GM21825 (cell line): ENCODE data around the gene PDK2.
A peak's percentile ranks its signal among the peaks of the same experiment; 100 is the strongest.

Source experiments
- ATAC-seq: cut with Tn5 transposase; IDR thresholded peaks from one replicate; pipeline ENCODE4 v1.9.1; 2021; ENCODE audit warnings: mild to moderate bottlenecking, moderate library complexity; ENCODE audit not compliant: unreplicated experiment

The PDK2 gene

GRCh38 chr17:50094753-50095619 lies at the start of gene PDK2:
Gene PDK2 (plus strand): TSS chr17:50095351. CDS start chr17:50095436, 85 bp downstream.
- ATAC-seq, result peak; percentile 73

- no peak for ATAC-seq
Measured at GRCh38 chr17:50046179-50046578, 49.0 kb upstream of the PDK2 start.

- no peak for ATAC-seq
Measured at GRCh38 chr17:50046667-50047066, 48.5 kb upstream of the PDK2 start.

GRCh38 chr17:50047083-50047482 lies 48.1 kb upstream of the PDK2 start:
- no peak for ATAC-seq

- no peak for ATAC-seq
Measured at GRCh38 chr17:50047488-50048126, 47.5 kb upstream of the PDK2 start.

- ATAC-seq, result no peak
Measured at GRCh38 chr17:50048146-50048720, 46.9 kb upstream of the PDK2 start.

- no peak for ATAC-seq
Measured at GRCh38 chr17:50048988-50049387, 46.2 kb upstream of the PDK2 start.

- ATAC-seq, result no peak
Measured at GRCh38 chr17:50049636-50050035, 45.5 kb upstream of the PDK2 start.

- ATAC-seq, result no peak
Measured at GRCh38 chr17:50050431-50051032, 44.6 kb upstream of the PDK2 start.

- no peak for ATAC-seq
Measured at GRCh38 chr17:50051082-50051576, 44.0 kb upstream of the PDK2 start.

GRCh38 chr17:50051606-50052005 lies 43.5 kb upstream of the PDK2 start:
- no peak for ATAC-seq

GRCh38 chr17:50052241-50052796 lies 42.8 kb upstream of the PDK2 start:
- no peak for ATAC-seq

GRCh38 chr17:50052822-50053653 lies 42.1 kb upstream of the PDK2 start:
- ATAC-seq, result no peak

- no peak for ATAC-seq
Measured at GRCh38 chr17:50053654-50053960, 41.5 kb upstream of the PDK2 start.

- no peak for ATAC-seq
Measured at GRCh38 chr17:50055055-50055425, 40.1 kb upstream of the PDK2 start.

GRCh38 chr17:50055426-50056216 lies 39.5 kb upstream of the PDK2 start, which contains the start of gene ITGA3:
Gene ITGA3 (plus strand): TSS chr17:50056110. CDS start chr17:50056440, 330 bp downstream.
- ATAC-seq, result no peak

- no peak for ATAC-seq
Measured at GRCh38 chr17:50056217-50056960, 38.8 kb upstream of the PDK2 start.

GRCh38 chr17:50056961-50057330 lies 38.2 kb upstream of the PDK2 start:
- ATAC-seq, result no peak

- ATAC-seq, result no peak
Measured at GRCh38 chr17:50057521-50057991, 37.6 kb upstream of the PDK2 start.
